Erythroblast (primary cell): ENCODE results near the gene FGF19.

Experiments used
- GATA1 ChIP-seq: IDR thresholded peaks from 2 replicates; pipeline ENCODE4 v1.6.1; 2011; ENCODE audit warnings: low read depth, mild to moderate bottlenecking, control low read depth, low read length, moderate library complexity
- POLR2A ChIP-seq: IDR thresholded peaks from 2 replicates; pipeline ENCODE4 v1.6.1; 2011; ENCODE audit warnings: mild to moderate bottlenecking, low read length

- no peak for TF ChIP-seq POLR2A
- TF ChIP-seq GATA1 = no peak
These were observed 8.2 kb downstream of the FGF19 start for GRCh38 chr11:69695581-69695980.
